SH-SY5Y (cell line): Measurements from ENCODE around the gene SEMA4D.

Experiments used
- GATA2 ChIP-seq: IDR thresholded peaks from 2 replicates; pipeline ENCODE4 v1.6.1; 2011; ENCODE audit warnings: mild to moderate bottlenecking, low read depth, low read length
- GATA3 ChIP-seq: IDR thresholded peaks from 2 replicates; pipeline ENCODE4 v1.6.1; 2011; ENCODE audit warnings: low read depth, mild to moderate bottlenecking, low read length, moderate library complexity

SEMA4D gene

GRCh38 chr9:89470224-89470839 lies 27.6 kb downstream of the SEMA4D start:
- TF ChIP-seq GATA3 (no peak), GATA2 (no peak)

GRCh38 chr9:89469003-89469402 lies 28.9 kb downstream of the SEMA4D start:
- TF ChIP-seq GATA2 (no peak), GATA3 (no peak)

DNA sequence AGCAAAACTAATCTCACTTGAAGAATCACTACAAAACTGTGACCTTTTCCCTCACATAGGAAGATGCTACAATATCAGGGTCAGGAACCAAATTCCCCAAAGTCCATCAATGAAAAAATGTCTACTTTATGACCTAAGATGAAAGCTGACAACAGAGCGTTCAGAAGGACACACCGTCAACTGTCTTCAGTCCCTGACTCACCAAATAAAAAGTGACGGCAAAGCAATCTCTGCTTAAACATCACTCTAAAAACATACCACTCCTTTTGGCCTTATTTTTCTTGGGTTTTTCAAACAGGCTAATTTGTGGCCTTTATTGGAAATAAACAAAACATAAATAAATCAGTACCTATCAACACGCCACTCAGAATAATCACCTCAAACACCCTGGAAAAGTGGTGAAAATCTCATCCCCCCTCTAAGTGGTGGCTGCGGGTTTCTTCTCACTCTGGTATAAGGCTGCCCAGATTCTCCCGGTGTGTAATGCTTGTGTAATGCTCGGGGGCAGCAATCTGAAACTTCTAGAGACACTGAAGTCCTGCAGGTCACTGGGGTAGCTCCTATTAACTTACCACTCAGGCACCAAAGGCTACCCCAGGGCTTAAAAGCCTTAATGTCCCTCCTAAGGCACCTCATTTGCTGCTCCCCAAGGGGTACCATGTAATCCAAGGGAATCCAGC lies 29.5 kb downstream of the SEMA4D start:
- no peak for TF ChIP-seq GATA3
- no peak for TF ChIP-seq GATA2

GRCh38 chr9:89467278-89467625 lies 30.7 kb downstream of the SEMA4D start:
- TF ChIP-seq GATA3 (no peak), GATA2 (no peak)

DNA sequence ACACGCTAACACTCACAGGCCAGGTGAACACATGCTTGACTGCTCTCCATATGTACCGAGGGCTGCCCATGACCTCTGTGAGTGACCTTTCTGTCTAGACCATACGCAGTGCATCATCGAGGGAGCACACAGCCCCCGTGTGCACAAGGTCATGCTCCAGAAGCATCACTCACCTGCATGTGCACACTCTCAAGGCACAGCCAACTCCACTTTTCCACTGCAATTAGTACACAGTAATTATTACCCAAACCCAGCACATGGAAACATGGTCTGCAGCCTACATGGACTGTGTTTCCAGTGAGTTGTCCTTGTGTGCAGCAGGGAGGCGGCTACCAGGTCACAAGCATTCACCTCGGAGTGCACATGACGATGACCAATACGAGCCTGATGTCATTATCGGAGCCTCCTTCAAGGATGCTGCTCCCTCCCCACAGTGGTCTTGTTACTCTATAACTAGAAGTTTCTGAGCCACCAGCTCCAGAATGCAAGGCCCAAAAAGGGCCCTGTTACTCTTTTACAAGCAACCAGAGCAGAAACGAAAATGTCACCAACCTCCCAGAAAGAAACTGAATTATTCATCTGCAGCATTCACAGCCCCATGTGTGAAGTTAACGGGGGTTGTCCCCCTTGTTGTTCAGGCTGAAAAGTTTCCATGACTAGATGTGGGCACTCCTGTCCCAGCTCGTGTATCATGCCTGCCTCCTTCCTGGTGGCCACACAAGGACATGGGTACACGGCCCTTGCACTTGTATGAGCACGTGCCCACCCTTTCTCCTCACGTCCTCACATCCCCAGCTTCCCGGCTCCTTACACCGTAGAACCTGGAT lies 31.2 kb downstream of the SEMA4D start:
- TF ChIP-seq GATA2 (no peak), GATA3 (no peak)

GRCh38 chr9:89465726-89466308 lies 32.1 kb downstream of the SEMA4D start:
- TF ChIP-seq GATA2 (no peak), GATA3 (no peak)

GRCh38 chr9:89465001-89465451 lies 32.9 kb downstream of the SEMA4D start:
- TF ChIP-seq GATA3 (no peak), GATA2 (no peak)

GRCh38 chr9:89464300-89464901 lies 33.5 kb downstream of the SEMA4D start:
- TF ChIP-seq GATA3 (no peak), GATA2 (no peak)

- TF ChIP-seq GATA3 (no peak), GATA2 (no peak)
Observed at GRCh38 chr9:89462817-89463683, 34.9 kb downstream of the SEMA4D start.

GRCh38 chr9:89462199-89462598 lies 35.7 kb downstream of the SEMA4D start:
- no peak for TF ChIP-seq GATA3
- TF ChIP-seq GATA2 = no peak

- no peak for TF ChIP-seq GATA2
- TF ChIP-seq GATA3 = no peak
Observed at GRCh38 chr9:89461265-89461664, 36.6 kb downstream of the SEMA4D start.

DNA sequence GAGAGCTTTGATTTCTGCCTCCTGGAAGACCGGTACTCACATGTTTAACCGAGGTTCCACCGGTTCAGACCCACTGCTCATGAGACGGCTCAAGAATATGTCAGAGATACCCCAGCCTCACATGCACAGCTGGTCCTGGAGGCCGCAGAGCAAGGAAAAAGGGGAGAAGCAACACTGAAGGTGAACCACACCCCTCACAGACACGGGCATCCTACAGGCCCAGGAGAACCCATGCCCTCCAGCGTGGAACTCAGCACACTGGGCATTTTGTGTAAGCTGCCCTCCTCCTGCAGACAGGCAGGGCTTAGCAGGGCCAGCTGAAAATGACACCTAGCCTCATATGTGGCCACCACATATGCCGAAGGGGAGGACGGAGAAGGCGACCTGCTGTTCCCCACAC lies 37.4 kb downstream of the SEMA4D start:
- TF ChIP-seq GATA2 = no peak
- TF ChIP-seq GATA3 = no peak

DNA sequence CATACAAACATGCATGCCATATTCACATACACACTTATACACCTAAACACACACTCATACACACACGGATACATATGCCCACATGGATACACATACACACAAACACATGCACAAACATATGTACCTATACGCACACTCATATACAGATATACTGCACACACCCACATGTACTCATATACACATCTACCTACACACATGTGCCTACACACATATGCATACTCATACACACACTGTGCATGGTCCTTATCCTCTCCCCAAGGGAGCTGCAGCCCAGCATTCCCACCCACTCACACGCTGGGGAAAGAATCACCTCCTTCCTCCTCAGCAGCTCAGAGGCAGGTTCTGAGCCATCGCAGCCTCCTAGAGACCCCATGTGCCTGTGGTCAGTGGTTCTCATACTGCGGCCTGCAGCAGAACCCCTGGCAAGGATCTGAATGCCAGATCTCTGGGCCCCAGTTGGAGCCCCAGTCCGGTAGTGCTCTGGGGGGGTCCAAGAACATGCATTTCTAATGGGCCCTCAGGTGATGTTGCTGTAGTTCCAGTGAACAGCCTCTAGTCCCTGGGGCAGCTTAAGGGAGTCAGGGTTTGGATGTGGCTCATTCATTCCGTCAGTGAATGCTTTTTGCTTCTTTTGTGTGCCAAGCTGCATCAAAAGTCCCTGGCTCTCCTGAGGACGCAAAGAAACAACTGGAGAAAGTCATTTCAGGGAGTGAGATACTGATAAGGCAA lies 39.0 kb downstream of the SEMA4D start:
- no peak for TF ChIP-seq GATA3
- TF ChIP-seq GATA2 = no peak
